Heart right ventricle (tissue), 16 donors: Measurements from ENCODE around the gene CISD3. TPM values are rescaled to one million over a fixed set of nuclear protein-coding genes. Genes with fewer than 3 reads are reported as not detected.

Experiments used
- ATAC-seq, 8 donors: fragments of 200-7000 bp; cut with Tn5 transposase; one replicate each; pipeline ENCODE4 v1.9.1; 2020; ENCODE audit warnings: mild to moderate bottlenecking in 8 of 8, moderate library complexity in 8 of 8, moderate number of reproducible peaks in 1 of 8
- DNase-seq, 2 donors: peaks; one replicate each; pipeline ENCODE4 v3.0.0-alpha.2; 2020
- H3K27ac ChIP-seq, 10 donors: fragments of 200-600 bp; sonication (generic) in 2 of 10; one replicate each; pipeline versions ENCODE4 v1.5.0 to v1.8.0; 2020 to 2022; ENCODE audit warnings: mild to moderate bottlenecking in 3 of 10
- H3K27me3 ChIP-seq, 7 donors: fragments of 200-600 bp; one replicate each; pipeline ENCODE4 v1.8.0; 2021 to 2022; ENCODE audit warnings: mild to moderate bottlenecking in 2 of 7
- H3K36me3 ChIP-seq, 9 donors: fragments of 200-600 bp; sonication (generic) in 1 of 9; one replicate each; pipeline versions ENCODE4 v1.5.0 to v1.8.0; 2020 to 2022; ENCODE audit warnings: mild to moderate bottlenecking in 2 of 9
- H3K4me1 ChIP-seq, 9 donors: fragments of 200-600 bp; sonication (generic) in 1 of 9; one replicate each; pipeline versions ENCODE4 v1.5.0 to v1.8.0; 2020 to 2022; ENCODE audit warnings: mild to moderate bottlenecking in 4 of 9
- H3K4me3 ChIP-seq, 10 donors: fragments of 200-600 bp; sonication (generic) in 2 of 10; one replicate each; pipeline versions ENCODE4 v1.5.0 to v1.8.0; 2020 to 2022; ENCODE audit warnings: mild to moderate bottlenecking in 7 of 10, moderate library complexity in 2 of 10
- H3K9me3 ChIP-seq, 11 donors: fragments of 200-600 bp in 10 of 11; sonication (generic) in 2 of 11; one replicate each; pipeline versions ENCODE4 v1.5.0 to v1.8.0; 2013 to 2022; ENCODE audit warnings: mild to moderate bottlenecking in 2 of 11, control low read depth in 1 of 11, moderate library complexity in 1 of 11
- CTCF ChIP-seq, 9 donors: fragments of 200-600 bp; sonication (generic) in 2 of 9; IDR thresholded peaks; one replicate each; pipeline versions ENCODE4 v1.5.0 to v1.8.0; 2021 to 2022; ENCODE audit warnings: antibody characterized with exemption in 9 of 9, mild to moderate bottlenecking in 5 of 9, moderate library complexity in 1 of 9
- WGBS, 2 donors: extraction: QIAGEN DNeasy Blood & Tissue Kit; methylation state at CpG; one replicate each; pipeline ENCODE4 v1.1.7; 2013; ENCODE audit warnings: inconsistent platforms in 1 of 2; 5-methylcytosine and 5-hydroxymethylcytosine counted together
- intact Hi-C, 10 donors: fragments of 100-400 bp; cut with DNase I; formaldehyde crosslinking; loops; one replicate each; pipeline versions ENCODE4 v1.11.1 to v1.14.2; 2022
- polyA plus RNA-seq, 2 donors: library from polyadenylated mRNA; stranded (reverse); fragments of 200-250 nt; gene quantifications; one replicate each; pipeline ENCODE4 v1.2.3, GENCODE V29; 2013
- total RNA-seq, 10 donors: library from RNA; stranded (reverse); fragmentation: NEBNext Ultra II Directional in 3 of 10; extraction: Animal tissue kit (Norgen Biotek cat#: 25700) in 3 of 10; gene quantifications; one replicate each; pipeline versions ENCODE4 v1.2.1 to v1.2.4, GENCODE V29; 2021 to 2023
- donor health status: Arrhythmogenic right ventricular cardiomyopathy.
- donor health status: ischemic (EF 13 %, LVEDD 7.1; RV severe dilation, severe dysfunction).
- donor health status: healthy with polysubstance abuse.
- donor health status: DM: no; HTN: yes; CAD: no.
- donor health status: DM: no; HTN: no; CAD: no.
- donor health status: ischemic (EF 25% LVEDD 6.9; RV normal size, moderate dysfunction).
- donor health status: ischemic (EF 25% LVEDD 5.7; RV mildly dilated, moderate dysfunction).
- donor health status: healthy.
- donor health status: DM: yes; HTN: yes; CAD: no.
- donor health status: Ischemic cardiomyopathy.
- donor health status: ischemic (EF 35%, LVEDD 5.7; RV mildly dilated, moderate dysfunction).
- donor health status: nonischemic (EF 11% LVEDD 7.7; RV severe dilation, severe dysfunction).
- donor health status: DM: yes; HTN: yes; CAD: no.
- donor health status: PGD.
- donor health status: ischemic (EF 29% LVEDD 5.4; RV normal size, mild dysfunction).
- donor health status: nonischemic (EF 23%, LVEDD 6.1; RV moderate dilation, normal function).

The CISD3 gene
- total and polyA plus RNA-seq, 12 donors: 50.5 to 84.1 (median 69.4) TPM

GRCh38 chr17:38690386-38690785 lies 39.8 kb upstream of the CISD3 start:
- WGBS, 2 donors: 80 to 81% methylated on average over 4 of the region's 4 CpGs
- TF ChIP-seq CTCF (IDR thresholded peaks at IDR 0.05): no peak
- ATAC-seq: no peak
- peaks cover 8 to 22% (median 17%) of the 10 kb centered on the region in 9 donors for H3K4me1 ChIP-seq
- H3K4me3 ChIP-seq: no peak overlapping the region
- no peaks in the 10 kb centered on the region for H3K36me3 ChIP-seq
- H3K27ac ChIP-seq: no peak overlapping the region
- DNase-seq: no peak
- H3K9me3 ChIP-seq: no peaks in the 10 kb centered on the region
- intact Hi-C loops: loop anchor here in 2 of 10 donors (5.0 kb wide), 1 partner anchor 42 kb away; the partner anchor contains the start of gene CISD3 (in 2 of the 2)
- H3K27me3 ChIP-seq: no peaks in the 10 kb centered on the region

- Histone ChIP-seq H3K4me1 (peaks cover 8 to 18% (median 17%) of the 10 kb centered on the region in 9 donors), H3K36me3 (no peaks in the 10 kb centered on the region), H3K27ac (no peak overlapping the region), H3K9me3 (no peaks in the 10 kb centered on the region), H3K4me3 (no peak overlapping the region), H3K27me3 (no peaks in the 10 kb centered on the region)
- TF ChIP-seq CTCF (IDR thresholded peaks at IDR 0.05): no peak
- intact Hi-C loops: loop anchor here in 2 of 10 donors (5.0 kb wide), 1 partner anchor 41 kb away; the partner anchor contains the start of gene CISD3 (in 2 of the 2)
- 79 to 85% methylated on average over 4 of the region's 4 CpGs for WGBS, 2 donors
- DNase-seq (no peak), ATAC-seq (no peak)
Measured at GRCh38 chr17:38691154-38691553, 39.0 kb upstream of the CISD3 start.

GRCh38 chr17:38693700-38694329 lies 36.3 kb upstream of the CISD3 start:
- peaks cover 8 to 20% (median 17%) of the 10 kb centered on the region in 9 donors for H3K4me1 ChIP-seq
- intact Hi-C loops: loop anchor here in 2 of 10 donors (5.0 kb wide), 1 partner anchor 38 kb away; the partner anchor contains the start of gene CISD3 (in 2 of the 2)
- no peaks in the 10 kb centered on the region for H3K27me3 ChIP-seq
- peak in 1 of 9 donors; percentile 16 for TF ChIP-seq CTCF (IDR thresholded peaks at IDR 0.05)
- H3K9me3 ChIP-seq: no peaks in the 10 kb centered on the region
- peak overlapping the region; percentile 7 to 86 (median 83) for H3K27ac ChIP-seq
- peak; percentile 91 to 96 for DNase-seq
- peak overlapping the region in 1 of 10 donors; percentile 3 for H3K4me3 ChIP-seq
- peak; percentile 95 to 98 (median 98) for ATAC-seq
- 14 to 15% methylated on average over 12 of the region's 12 CpGs for WGBS, 2 donors
- H3K36me3 ChIP-seq: no peaks in the 10 kb centered on the region

- Histone ChIP-seq H3K4me3 (no peak overlapping the region), H3K9me3 (no peaks in the 10 kb centered on the region), H3K27me3 (no peaks in the 10 kb centered on the region), H3K4me1 (peaks cover 13 to 48% (median 27%) of the 10 kb centered on the region in 9 donors), H3K27ac (no peak overlapping the region), H3K36me3 (no peaks in the 10 kb centered on the region)
- 88 to 96% methylated on average over 4 of the region's 4 CpGs for WGBS, 2 donors
- intact Hi-C loops: loop anchor here in 1 of 10 donors (5.0 kb wide), 1 partner anchor 35 kb away; the partner anchor contains the start of gene CISD3
- DNase-seq: no peak
- TF ChIP-seq CTCF (IDR thresholded peaks at IDR 0.05): no peak
- ATAC-seq: no peak
Measured at GRCh38 chr17:38697061-38697820, 32.9 kb upstream of the CISD3 start.
